Gastrocnemius medialis (tissue), 4 donors: Measurements from ENCODE around the gene DUSP19.

Experiments used
- POLR2A ChIP-seq, 2 donors: fragments of 450-650 bp; IDR thresholded peaks; one replicate each; pipeline ENCODE4 v1.6.1; 2017; ENCODE audit warnings: antibody characterized with exemption in 2 of 2, mild to moderate bottlenecking in 2 of 2, moderate library complexity in 2 of 2
- TF ChIP-seq, protein P1 (sequence below), 5 experiments: fragments of 450-650 bp in 3 of 5; fragments of 200-600 bp in 2 of 5; sonication (generic) in 2 of 5; IDR thresholded peaks in 4 of 5; conservative IDR thresholded peaks in 1 of 5; 1 replicate in 4 of 5; 2 replicates in 1 of 5; pipeline ENCODE4 v1.5.1; 2016 to 2019; ENCODE audit warnings: antibody characterized with exemption in 5 of 5, mild to moderate bottlenecking in 3 of 5, moderate library complexity in 3 of 5

DNA sequence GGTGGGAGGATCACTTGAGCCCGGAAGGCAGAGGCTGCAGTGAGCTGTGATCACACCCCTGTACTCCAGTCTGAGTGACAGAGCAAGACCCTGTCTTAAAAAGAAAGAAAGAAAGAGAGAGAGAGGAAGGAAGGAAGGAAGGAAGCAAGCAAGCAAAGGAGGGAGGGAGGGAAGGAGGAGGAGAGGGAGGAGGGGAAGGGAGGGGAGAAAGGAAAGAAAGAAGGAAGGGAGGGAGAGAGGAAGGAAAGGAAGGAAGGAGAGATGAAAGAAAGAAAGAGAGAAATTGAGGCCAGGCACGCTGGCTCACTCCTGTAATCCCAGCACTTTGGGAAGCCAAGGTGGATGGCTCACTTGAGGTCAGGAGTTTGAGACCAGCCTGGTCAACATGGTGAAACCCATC is 37.9 kb upstream of the DUSP19 start:
- TF ChIP-seq, protein P1, sequence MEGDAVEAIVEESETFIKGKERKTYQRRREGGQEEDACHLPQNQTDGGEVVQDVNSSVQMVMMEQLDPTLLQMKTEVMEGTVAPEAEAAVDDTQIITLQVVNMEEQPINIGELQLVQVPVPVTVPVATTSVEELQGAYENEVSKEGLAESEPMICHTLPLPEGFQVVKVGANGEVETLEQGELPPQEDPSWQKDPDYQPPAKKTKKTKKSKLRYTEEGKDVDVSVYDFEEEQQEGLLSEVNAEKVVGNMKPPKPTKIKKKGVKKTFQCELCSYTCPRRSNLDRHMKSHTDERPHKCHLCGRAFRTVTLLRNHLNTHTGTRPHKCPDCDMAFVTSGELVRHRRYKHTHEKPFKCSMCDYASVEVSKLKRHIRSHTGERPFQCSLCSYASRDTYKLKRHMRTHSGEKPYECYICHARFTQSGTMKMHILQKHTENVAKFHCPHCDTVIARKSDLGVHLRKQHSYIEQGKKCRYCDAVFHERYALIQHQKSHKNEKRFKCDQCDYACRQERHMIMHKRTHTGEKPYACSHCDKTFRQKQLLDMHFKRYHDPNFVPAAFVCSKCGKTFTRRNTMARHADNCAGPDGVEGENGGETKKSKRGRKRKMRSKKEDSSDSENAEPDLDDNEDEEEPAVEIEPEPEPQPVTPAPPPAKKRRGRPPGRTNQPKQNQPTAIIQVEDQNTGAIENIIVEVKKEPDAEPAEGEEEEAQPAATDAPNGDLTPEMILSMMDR (IDR thresholded peaks at IDR 0.05 in 4 of 5, conservative IDR thresholded peaks at IDR 0.05 in 1 of 5), result no peak
- TF ChIP-seq POLR2A (IDR thresholded peaks at IDR 0.05), result no peak
